Endothelial cell (in vitro differentiated cells): ENCODE data around the gene MRGPRG. TPM values are rescaled to one million over a fixed set of nuclear protein-coding genes. Genes with fewer than 3 reads are reported as not detected.

Experiments used
- DNase-seq: peaks from one replicate; pipeline ENCODE4 v3.0.0; 2021; ENCODE audit warnings: low spot score
- H3K27ac Mint-ChIP-seq: one replicate; pipeline ENCODE4 v1.8.0; 2021; ENCODE audit warnings: mixed read lengths, inconsistent platforms; ENCODE audit not compliant: unreplicated experiment
- H3K27me3 Mint-ChIP-seq: one replicate; pipeline ENCODE4 v1.8.0; 2021; ENCODE audit warnings: mild to moderate bottlenecking, moderate library complexity, mixed read lengths, inconsistent platforms; ENCODE audit not compliant: unreplicated experiment
- H3K36me3 Mint-ChIP-seq: one replicate; pipeline ENCODE4 v1.8.0; 2021; ENCODE audit warnings: mild to moderate bottlenecking, low read depth, mixed read lengths, inconsistent platforms; ENCODE audit not compliant: unreplicated experiment
- H3K4me1 Mint-ChIP-seq: one replicate; pipeline ENCODE4 v1.8.0; 2021; ENCODE audit warnings: mild to moderate bottlenecking, mixed read lengths, inconsistent platforms; ENCODE audit not compliant: unreplicated experiment
- H3K4me3 Mint-ChIP-seq: one replicate; pipeline ENCODE4 v1.8.0; 2021; ENCODE audit warnings: mild to moderate bottlenecking, mixed read lengths, inconsistent platforms; ENCODE audit not compliant: unreplicated experiment
- H3K9me3 Mint-ChIP-seq: one replicate; pipeline ENCODE4 v1.8.0; 2021; ENCODE audit warnings: mixed read lengths, inconsistent platforms; ENCODE audit not compliant: unreplicated experiment
- CTCF ChIP-seq: fragments of 200-600 bp; sonication (generic); IDR thresholded peaks from one replicate; pipeline ENCODE4 v1.5.0; 2021; ENCODE audit warnings: antibody characterized with exemption; ENCODE audit not compliant: unreplicated experiment
- total RNA-seq: library from RNA; stranded (reverse); fragmentation: NEBNext Ultra II Directional; extraction: Animal tissue kit (Norgen Biotek cat#: 25700); gene quantifications from one replicate; pipeline ENCODE4 v1.2.1, GENCODE V29; 2021; ENCODE audit not compliant: unreplicated experiment

Gene MRGPRG
- total RNA-seq, 1 donor from 2014 or later, result not detected

- no peak for DNase-seq
- no peaks in the 10 kb centered on the region for H3K9me3 Mint-ChIP-seq
- no peak overlapping the region for H3K27ac Mint-ChIP-seq
- TF ChIP-seq CTCF, result no peak
- no peaks in the 10 kb centered on the region for H3K36me3 Mint-ChIP-seq
- peaks cover 13% of the 10 kb centered on the region for H3K4me1 Mint-ChIP-seq
- H3K4me3 Mint-ChIP-seq, result no peak overlapping the region
- peaks cover 7% of the 10 kb centered on the region for H3K27me3 Mint-ChIP-seq
Observed at GRCh38 chr11:3221408-3222002, 2.9 kb upstream of the MRGPRG start.

- no peak overlapping the region for H3K27ac Mint-ChIP-seq
- no peaks in the 10 kb centered on the region for H3K36me3 Mint-ChIP-seq
- H3K4me3 Mint-ChIP-seq, result no peak overlapping the region
- H3K9me3 Mint-ChIP-seq, result no peaks in the 10 kb centered on the region
- H3K27me3 Mint-ChIP-seq, result peaks cover 7% of the 10 kb centered on the region
- no peak for DNase-seq
- peaks cover 11% of the 10 kb centered on the region for H3K4me1 Mint-ChIP-seq
- TF ChIP-seq CTCF, result no peak
Observed at GRCh38 chr11:3220521-3221407, 2.2 kb upstream of the MRGPRG start.

- H3K4me3 Mint-ChIP-seq, result no peak overlapping the region
- no peaks in the 10 kb centered on the region for H3K9me3 Mint-ChIP-seq
- TF ChIP-seq CTCF, result no peak
- no peak overlapping the region for H3K27ac Mint-ChIP-seq
- H3K36me3 Mint-ChIP-seq, result no peaks in the 10 kb centered on the region
- H3K27me3 Mint-ChIP-seq, result peaks cover 7% of the 10 kb centered on the region
- H3K4me1 Mint-ChIP-seq, result peaks cover 17% of the 10 kb centered on the region
- no peak for DNase-seq
Observed at GRCh38 chr11:3220101-3220500, 1.5 kb upstream of the MRGPRG start.

GRCh38 chr11:3219281-3219892 lies 774 bp upstream of the MRGPRG start:
- TF ChIP-seq CTCF, result no peak
- Mint-ChIP-seq H3K36me3 (no peaks in the 10 kb centered on the region), H3K9me3 (no peaks in the 10 kb centered on the region), H3K4me1 (peaks cover 24% of the 10 kb centered on the region), H3K27ac (no peak overlapping the region), H3K27me3 (peaks cover 7% of the 10 kb centered on the region), H3K4me3 (no peak overlapping the region)
- DNase-seq, result no peak
